Peyer's patch (tissue), 4 donors: ENCODE data around the gene ANKRD11.

ENCODE experiments used
- CTCF ChIP-seq, 6 experiments: fragments of 450-650 bp in 4 of 6; fragments of 200-600 bp in 2 of 6; sonication (generic) in 1 of 6; IDR thresholded peaks; one replicate each; pipeline ENCODE4 v1.5.1; 2017 to 2019; ENCODE audit warnings: antibody characterized with exemption in 6 of 6, mild to moderate bottlenecking in 3 of 6, moderate library complexity in 1 of 6
- POLR2A ChIP-seq, 2 donors: fragments of 450-650 bp; IDR thresholded peaks; one replicate each; pipeline ENCODE4 v1.5.1; 2017; ENCODE audit warnings: antibody characterized with exemption in 2 of 2, mild to moderate bottlenecking in 2 of 2, moderate library complexity in 2 of 2

GRCh38 chr16:89499767-89500166, 9.4 kb upstream of the ANKRD11 start:
- TF ChIP-seq POLR2A (IDR thresholded peaks at IDR 0.05): no peak
- TF ChIP-seq CTCF (IDR thresholded peaks at IDR 0.05): no peak
